Measurements from ENCODE around the gene FAM78B.

Gene FAM78B

GRCh38 chr1:166128195-166128594, 38.6 kb downstream of the FAM78B start:
- no peak for ATAC-seq (ENCODE audit: insufficient read depth, low read depth)
- Histone ChIP-seq H3K4me1 (ENCODE audit: insufficient read depth, low read length) (no peaks in the 10 kb centered on the region), H4K20me1 (ENCODE audit: insufficient read depth, low read length) (no peaks in the 10 kb centered on the region), H2AFZ (ENCODE audit: low read depth, low read length) (no peak overlapping the region), H3K9me3 (ENCODE audit: insufficient read depth, low read length, severe bottlenecking) (peaks cover 2% of the 10 kb centered on the region), H3K36me3 (ENCODE audit: insufficient read depth, low read length) (no peaks in the 10 kb centered on the region), H3K4me3 (ENCODE audit: low read depth in 1 of 2, low read length in 2 of 2) (no peak overlapping the region), H3K4me2 (ENCODE audit: insufficient read depth, low read length) (no peak overlapping the region), H3K9ac (ENCODE audit: low read depth, low read length) (no peak overlapping the region), H3K27me3 (ENCODE audit: insufficient read depth, low read length, poor library complexity) (peaks cover 3% of the 10 kb centered on the region), H3K27ac (ENCODE audit: low read length) (no peak overlapping the region), H3K79me2 (ENCODE audit: insufficient read depth, low read length) (no peaks in the 10 kb centered on the region)
- DNase-seq = no peak
- TF ChIP-seq, protein P1, sequence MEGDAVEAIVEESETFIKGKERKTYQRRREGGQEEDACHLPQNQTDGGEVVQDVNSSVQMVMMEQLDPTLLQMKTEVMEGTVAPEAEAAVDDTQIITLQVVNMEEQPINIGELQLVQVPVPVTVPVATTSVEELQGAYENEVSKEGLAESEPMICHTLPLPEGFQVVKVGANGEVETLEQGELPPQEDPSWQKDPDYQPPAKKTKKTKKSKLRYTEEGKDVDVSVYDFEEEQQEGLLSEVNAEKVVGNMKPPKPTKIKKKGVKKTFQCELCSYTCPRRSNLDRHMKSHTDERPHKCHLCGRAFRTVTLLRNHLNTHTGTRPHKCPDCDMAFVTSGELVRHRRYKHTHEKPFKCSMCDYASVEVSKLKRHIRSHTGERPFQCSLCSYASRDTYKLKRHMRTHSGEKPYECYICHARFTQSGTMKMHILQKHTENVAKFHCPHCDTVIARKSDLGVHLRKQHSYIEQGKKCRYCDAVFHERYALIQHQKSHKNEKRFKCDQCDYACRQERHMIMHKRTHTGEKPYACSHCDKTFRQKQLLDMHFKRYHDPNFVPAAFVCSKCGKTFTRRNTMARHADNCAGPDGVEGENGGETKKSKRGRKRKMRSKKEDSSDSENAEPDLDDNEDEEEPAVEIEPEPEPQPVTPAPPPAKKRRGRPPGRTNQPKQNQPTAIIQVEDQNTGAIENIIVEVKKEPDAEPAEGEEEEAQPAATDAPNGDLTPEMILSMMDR (IDR thresholded peaks at IDR 0.05; ENCODE audit: borderline replicate concordance, extremely low read depth, low read length, poor library complexity, severe bottlenecking) = no peak
- TF ChIP-seq EZH2 (IDR thresholded peaks at IDR 0.05; ENCODE audit: borderline replicate concordance, low read depth, low read length, severe bottlenecking) = no peak

DNA sequence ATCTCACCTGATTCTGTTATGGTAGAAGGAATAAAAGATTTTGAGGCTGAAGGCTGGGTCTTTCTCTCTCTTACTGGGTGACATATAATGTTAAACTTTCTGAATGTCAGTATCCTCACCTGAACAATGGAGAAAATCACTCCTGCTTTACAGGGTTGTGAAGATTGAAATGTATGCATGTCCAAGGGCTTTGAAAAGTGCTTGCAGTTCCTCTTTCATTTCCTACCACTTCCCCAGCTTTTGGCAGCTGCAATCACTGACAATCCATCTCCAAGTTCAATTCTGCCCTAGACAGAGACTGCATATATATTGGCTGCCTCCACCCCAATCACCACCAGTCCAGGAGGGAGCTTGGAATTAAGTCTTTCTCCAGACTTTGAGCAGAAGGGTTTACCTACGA, 39.8 kb downstream of the FAM78B start:
- peaks cover 3% of the 10 kb centered on the region for H3K27me3 ChIP-seq (ENCODE audit: insufficient read depth, low read length, poor library complexity)
- no peak for DNase-seq
- H3K27ac ChIP-seq (ENCODE audit: low read length) = no peak overlapping the region
- no peaks in the 10 kb centered on the region for H3K36me3 ChIP-seq (ENCODE audit: insufficient read depth, low read length)
- H3K9ac ChIP-seq (ENCODE audit: low read depth, low read length) = no peak overlapping the region
- TF ChIP-seq, protein P1 (IDR thresholded peaks at IDR 0.05; ENCODE audit: borderline replicate concordance, extremely low read depth, low read length, poor library complexity, severe bottlenecking) = no peak
- no peak for TF ChIP-seq EZH2 (IDR thresholded peaks at IDR 0.05; ENCODE audit: borderline replicate concordance, low read depth, low read length, severe bottlenecking)
- H3K4me3 ChIP-seq (ENCODE audit: low read depth in 1 of 2, low read length in 2 of 2) = no peak overlapping the region
- no peak overlapping the region for H3K4me2 ChIP-seq (ENCODE audit: insufficient read depth, low read length)
- H3K79me2 ChIP-seq (ENCODE audit: insufficient read depth, low read length) = no peaks in the 10 kb centered on the region
- no peak for ATAC-seq (ENCODE audit: insufficient read depth, low read depth)
- no peaks in the 10 kb centered on the region for H3K4me1 ChIP-seq (ENCODE audit: insufficient read depth, low read length)
- H3K9me3 ChIP-seq (ENCODE audit: insufficient read depth, low read length, severe bottlenecking) = no peaks in the 10 kb centered on the region
- H2AFZ ChIP-seq (ENCODE audit: low read depth, low read length) = no peak overlapping the region
- H4K20me1 ChIP-seq (ENCODE audit: insufficient read depth, low read length) = no peaks in the 10 kb centered on the region

DNA sequence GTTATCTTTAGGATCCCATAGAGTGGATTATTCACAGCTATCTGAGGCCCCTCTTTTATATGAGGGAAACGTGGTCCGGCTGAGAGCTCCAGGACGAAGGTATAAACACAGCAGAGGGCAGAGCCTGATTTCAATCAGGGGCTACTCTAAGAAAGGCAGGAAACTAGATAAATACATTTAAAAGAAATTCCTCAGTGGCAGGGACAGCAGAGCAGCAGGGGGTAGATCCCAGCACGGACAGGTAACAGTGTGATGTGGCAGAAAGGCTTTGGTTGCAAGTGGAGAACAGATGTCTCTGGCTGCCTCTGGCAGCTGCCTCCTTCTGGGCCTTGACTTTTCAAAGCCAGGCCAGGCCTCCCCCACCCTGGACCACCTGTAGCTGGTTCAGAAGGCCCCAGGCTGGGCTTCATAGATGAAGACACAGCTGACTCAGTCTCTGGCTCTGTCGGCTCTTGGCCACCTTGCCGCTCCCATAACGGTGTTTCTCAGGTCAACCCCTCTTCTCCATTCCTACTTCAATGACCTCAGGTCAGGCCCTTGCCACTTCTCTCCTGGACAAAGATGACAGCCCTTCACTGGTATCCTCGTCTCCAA, 43.8 kb downstream of the FAM78B start:
- Histone ChIP-seq H3K9me3 (ENCODE audit: insufficient read depth, low read length, severe bottlenecking) (no peaks in the 10 kb centered on the region), H3K9ac (ENCODE audit: low read depth, low read length) (no peak overlapping the region), H3K4me2 (ENCODE audit: insufficient read depth, low read length) (no peak overlapping the region), H3K4me1 (ENCODE audit: insufficient read depth, low read length) (no peaks in the 10 kb centered on the region), H2AFZ (ENCODE audit: low read depth, low read length) (no peak overlapping the region), H3K36me3 (ENCODE audit: insufficient read depth, low read length) (no peaks in the 10 kb centered on the region), H3K79me2 (ENCODE audit: insufficient read depth, low read length) (no peaks in the 10 kb centered on the region), H3K4me3 (ENCODE audit: low read depth in 1 of 2, low read length in 2 of 2) (no peak overlapping the region), H3K27me3 (ENCODE audit: insufficient read depth, low read length, poor library complexity) (no peaks in the 10 kb centered on the region), H3K27ac (ENCODE audit: low read length) (no peak overlapping the region), H4K20me1 (ENCODE audit: insufficient read depth, low read length) (no peaks in the 10 kb centered on the region)
- DNase-seq = no peak
- TF ChIP-seq, protein P1 (IDR thresholded peaks at IDR 0.05; ENCODE audit: borderline replicate concordance, extremely low read depth, low read length, poor library complexity, severe bottlenecking) = no peak
- no peak for ATAC-seq (ENCODE audit: insufficient read depth, low read depth)

DNA sequence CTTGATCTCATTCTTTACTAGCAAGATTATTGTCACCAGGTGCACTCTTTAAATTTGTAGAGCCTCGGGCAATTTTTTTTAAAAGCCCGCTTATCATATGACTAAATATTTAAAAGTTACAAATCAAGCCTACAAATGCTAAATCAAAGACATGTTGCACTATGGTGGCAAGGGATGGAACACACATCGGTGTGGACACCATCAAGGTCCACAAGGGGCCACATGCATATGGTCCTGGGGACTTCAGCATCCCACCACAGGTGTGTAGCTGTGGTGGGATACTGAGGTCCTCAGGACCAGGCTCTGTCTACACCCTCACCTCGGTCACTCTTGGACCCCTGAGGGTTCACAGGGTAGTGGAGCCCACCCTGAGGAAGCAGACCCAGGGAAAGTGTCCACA, 45.8 kb downstream of the FAM78B start:
- no peaks in the 10 kb centered on the region for H3K27me3 ChIP-seq (ENCODE audit: insufficient read depth, low read length, poor library complexity)
- no peak for DNase-seq
- TF ChIP-seq EZH2 (IDR thresholded peaks at IDR 0.05; ENCODE audit: borderline replicate concordance, low read depth, low read length, severe bottlenecking) = no peak
- TF ChIP-seq, protein P1 (IDR thresholded peaks at IDR 0.05; ENCODE audit: borderline replicate concordance, extremely low read depth, low read length, poor library complexity, severe bottlenecking) = no peak
- no peak overlapping the region for H3K27ac ChIP-seq (ENCODE audit: low read length)
- no peaks in the 10 kb centered on the region for H3K36me3 ChIP-seq (ENCODE audit: insufficient read depth, low read length)
- ATAC-seq (ENCODE audit: insufficient read depth, low read depth) = no peak
- H3K79me2 ChIP-seq (ENCODE audit: insufficient read depth, low read length) = no peaks in the 10 kb centered on the region
- H3K4me3 ChIP-seq (ENCODE audit: low read depth in 1 of 2, low read length in 2 of 2) = no peak overlapping the region
- H3K4me2 ChIP-seq (ENCODE audit: insufficient read depth, low read length) = no peak overlapping the region
- no peaks in the 10 kb centered on the region for H3K4me1 ChIP-seq (ENCODE audit: insufficient read depth, low read length)
- H2AFZ ChIP-seq (ENCODE audit: low read depth, low read length) = no peak overlapping the region
- no peak overlapping the region for H3K9ac ChIP-seq (ENCODE audit: low read depth, low read length)
- no peaks in the 10 kb centered on the region for H3K9me3 ChIP-seq (ENCODE audit: insufficient read depth, low read length, severe bottlenecking)
- no peaks in the 10 kb centered on the region for H4K20me1 ChIP-seq (ENCODE audit: insufficient read depth, low read length)

All from DND-41 (cell line).